HL-60 (cell line): ENCODE data around the gene SMG9.

Source experiments
- SPI1 ChIP-seq: IDR thresholded peaks from 2 replicates; pipeline ENCODE4 v1.6.1; 2012; ENCODE audit warnings: low read depth, mild to moderate bottlenecking, borderline replicate concordance
- TF ChIP-seq, protein P1 (sequence below): IDR thresholded peaks from one replicate; pipeline ENCODE4 v1.5.1; 2011; ENCODE audit warnings: low read length, control low read depth, inconsistent platforms; ENCODE audit not compliant: insufficient read depth
- TF ChIP-seq, protein P2 (sequence below): IDR thresholded peaks from 2 replicates; pipeline ENCODE4 v1.6.1; 2012; ENCODE audit warnings: low read depth; ENCODE audit not compliant: insufficient replicate concordance

DNA sequence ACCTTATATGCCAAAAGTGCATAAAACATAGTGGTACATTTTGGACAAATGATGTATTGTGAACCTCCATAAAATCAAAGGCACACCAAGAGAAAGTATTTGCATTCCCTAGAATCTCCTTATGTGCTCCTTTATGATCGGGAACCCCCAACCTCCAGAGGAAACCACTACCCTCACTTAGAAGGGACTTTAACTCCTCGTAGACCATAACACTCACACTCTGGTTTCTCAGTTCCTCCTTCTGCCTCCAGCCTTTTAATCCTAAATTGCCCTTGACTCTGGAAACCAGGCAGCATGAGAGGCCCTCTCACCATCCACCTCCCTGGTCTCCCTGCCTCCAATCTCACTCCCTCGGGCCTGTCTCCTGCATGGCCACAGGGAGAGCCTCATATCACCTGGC, 35.8 kb upstream of the SMG9 start:
- TF ChIP-seq, protein P1, sequence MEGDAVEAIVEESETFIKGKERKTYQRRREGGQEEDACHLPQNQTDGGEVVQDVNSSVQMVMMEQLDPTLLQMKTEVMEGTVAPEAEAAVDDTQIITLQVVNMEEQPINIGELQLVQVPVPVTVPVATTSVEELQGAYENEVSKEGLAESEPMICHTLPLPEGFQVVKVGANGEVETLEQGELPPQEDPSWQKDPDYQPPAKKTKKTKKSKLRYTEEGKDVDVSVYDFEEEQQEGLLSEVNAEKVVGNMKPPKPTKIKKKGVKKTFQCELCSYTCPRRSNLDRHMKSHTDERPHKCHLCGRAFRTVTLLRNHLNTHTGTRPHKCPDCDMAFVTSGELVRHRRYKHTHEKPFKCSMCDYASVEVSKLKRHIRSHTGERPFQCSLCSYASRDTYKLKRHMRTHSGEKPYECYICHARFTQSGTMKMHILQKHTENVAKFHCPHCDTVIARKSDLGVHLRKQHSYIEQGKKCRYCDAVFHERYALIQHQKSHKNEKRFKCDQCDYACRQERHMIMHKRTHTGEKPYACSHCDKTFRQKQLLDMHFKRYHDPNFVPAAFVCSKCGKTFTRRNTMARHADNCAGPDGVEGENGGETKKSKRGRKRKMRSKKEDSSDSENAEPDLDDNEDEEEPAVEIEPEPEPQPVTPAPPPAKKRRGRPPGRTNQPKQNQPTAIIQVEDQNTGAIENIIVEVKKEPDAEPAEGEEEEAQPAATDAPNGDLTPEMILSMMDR: no peak
- TF ChIP-seq SPI1: no peak
- TF ChIP-seq, protein P2, sequence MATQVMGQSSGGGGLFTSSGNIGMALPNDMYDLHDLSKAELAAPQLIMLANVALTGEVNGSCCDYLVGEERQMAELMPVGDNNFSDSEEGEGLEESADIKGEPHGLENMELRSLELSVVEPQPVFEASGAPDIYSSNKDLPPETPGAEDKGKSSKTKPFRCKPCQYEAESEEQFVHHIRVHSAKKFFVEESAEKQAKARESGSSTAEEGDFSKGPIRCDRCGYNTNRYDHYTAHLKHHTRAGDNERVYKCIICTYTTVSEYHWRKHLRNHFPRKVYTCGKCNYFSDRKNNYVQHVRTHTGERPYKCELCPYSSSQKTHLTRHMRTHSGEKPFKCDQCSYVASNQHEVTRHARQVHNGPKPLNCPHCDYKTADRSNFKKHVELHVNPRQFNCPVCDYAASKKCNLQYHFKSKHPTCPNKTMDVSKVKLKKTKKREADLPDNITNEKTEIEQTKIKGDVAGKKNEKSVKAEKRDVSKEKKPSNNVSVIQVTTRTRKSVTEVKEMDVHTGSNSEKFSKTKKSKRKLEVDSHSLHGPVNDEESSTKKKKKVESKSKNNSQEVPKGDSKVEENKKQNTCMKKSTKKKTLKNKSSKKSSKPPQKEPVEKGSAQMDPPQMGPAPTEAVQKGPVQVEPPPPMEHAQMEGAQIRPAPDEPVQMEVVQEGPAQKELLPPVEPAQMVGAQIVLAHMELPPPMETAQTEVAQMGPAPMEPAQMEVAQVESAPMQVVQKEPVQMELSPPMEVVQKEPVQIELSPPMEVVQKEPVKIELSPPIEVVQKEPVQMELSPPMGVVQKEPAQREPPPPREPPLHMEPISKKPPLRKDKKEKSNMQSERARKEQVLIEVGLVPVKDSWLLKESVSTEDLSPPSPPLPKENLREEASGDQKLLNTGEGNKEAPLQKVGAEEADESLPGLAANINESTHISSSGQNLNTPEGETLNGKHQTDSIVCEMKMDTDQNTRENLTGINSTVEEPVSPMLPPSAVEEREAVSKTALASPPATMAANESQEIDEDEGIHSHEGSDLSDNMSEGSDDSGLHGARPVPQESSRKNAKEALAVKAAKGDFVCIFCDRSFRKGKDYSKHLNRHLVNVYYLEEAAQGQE: no peak
